Chondrocyte (in vitro differentiated cells): Measurements from ENCODE around the gene TRPV4. TPM values are rescaled to one million over a fixed set of nuclear protein-coding genes. Genes with fewer than 3 reads are reported as not detected.

Experiments used
- DNase-seq: peaks from one replicate; pipeline ENCODE4 v3.0.0; 2021; ENCODE audit warnings: mixed read lengths, low spot score
- H3K27ac Mint-ChIP-seq: one replicate; pipeline ENCODE4 v1.8.0; 2021; ENCODE audit warnings: mild to moderate bottlenecking, moderate library complexity, mixed read lengths; ENCODE audit not compliant: unreplicated experiment
- H3K27me3 Mint-ChIP-seq: 2 replicates; pipeline ENCODE4 v1.8.0; 2021; ENCODE audit warnings: low read depth, mixed read lengths
- H3K36me3 Mint-ChIP-seq: 2 replicates; pipeline ENCODE4 v1.8.0; 2021; ENCODE audit warnings: low read depth, mixed read lengths
- H3K4me1 Mint-ChIP-seq: 2 replicates; pipeline ENCODE4 v1.8.0; 2021; ENCODE audit warnings: low read depth, mild to moderate bottlenecking, mixed read lengths
- H3K4me3 Mint-ChIP-seq: one replicate; pipeline ENCODE4 v1.8.0; 2021; ENCODE audit warnings: mild to moderate bottlenecking, moderate library complexity, mixed read lengths; ENCODE audit not compliant: unreplicated experiment
- H3K9me3 Mint-ChIP-seq: 2 replicates; pipeline ENCODE4 v1.8.0; 2021; ENCODE audit warnings: low read depth, mixed read lengths
- total RNA-seq: library from RNA; stranded (reverse); gene quantifications from 3 replicates; pipeline ENCODE4 v1.2.1, GENCODE V29; 2021
- TF ChIP-seq, protein P1 (sequence below): fragments of 200-600 bp; sonication (generic); IDR thresholded peaks from 2 replicates; pipeline ENCODE4 v1.5.0; 2021; ENCODE audit warnings: antibody characterized with exemption, mild to moderate bottlenecking, moderate library complexity

Gene TRPV4
- total RNA-seq, 1 donor from 2014 or later: 2.2 TPM

DNA sequence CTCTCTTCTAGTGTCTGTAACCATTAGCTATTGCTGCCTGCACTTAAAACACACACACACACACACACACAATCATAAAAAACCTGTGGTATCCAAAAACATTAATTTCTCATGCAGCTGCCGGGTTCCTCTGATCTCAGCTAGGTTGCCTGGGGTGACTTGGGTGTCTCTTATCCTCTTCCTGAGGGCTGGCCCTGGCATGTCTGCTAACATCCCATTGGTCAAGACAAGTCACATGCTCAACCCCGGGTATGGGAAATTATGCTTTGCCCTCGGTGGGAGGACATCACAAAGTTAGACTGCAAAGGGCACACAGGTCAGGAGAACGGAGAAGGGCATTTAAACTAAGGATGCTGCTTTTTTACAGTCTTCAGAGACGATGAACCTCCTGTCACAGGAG, 55.7 kb downstream of the TRPV4 start:
- DNase-seq: peak; percentile 13
- Mint-ChIP-seq H3K27ac (no peak overlapping the region), H3K4me1 (no peaks in the 10 kb centered on the region), H3K9me3 (peaks cover 4% of the 10 kb centered on the region), H3K27me3 (peaks cover 3% of the 10 kb centered on the region), H3K36me3 (peaks cover 2% of the 10 kb centered on the region), H3K4me3 (no peak overlapping the region)
- TF ChIP-seq, protein P1, sequence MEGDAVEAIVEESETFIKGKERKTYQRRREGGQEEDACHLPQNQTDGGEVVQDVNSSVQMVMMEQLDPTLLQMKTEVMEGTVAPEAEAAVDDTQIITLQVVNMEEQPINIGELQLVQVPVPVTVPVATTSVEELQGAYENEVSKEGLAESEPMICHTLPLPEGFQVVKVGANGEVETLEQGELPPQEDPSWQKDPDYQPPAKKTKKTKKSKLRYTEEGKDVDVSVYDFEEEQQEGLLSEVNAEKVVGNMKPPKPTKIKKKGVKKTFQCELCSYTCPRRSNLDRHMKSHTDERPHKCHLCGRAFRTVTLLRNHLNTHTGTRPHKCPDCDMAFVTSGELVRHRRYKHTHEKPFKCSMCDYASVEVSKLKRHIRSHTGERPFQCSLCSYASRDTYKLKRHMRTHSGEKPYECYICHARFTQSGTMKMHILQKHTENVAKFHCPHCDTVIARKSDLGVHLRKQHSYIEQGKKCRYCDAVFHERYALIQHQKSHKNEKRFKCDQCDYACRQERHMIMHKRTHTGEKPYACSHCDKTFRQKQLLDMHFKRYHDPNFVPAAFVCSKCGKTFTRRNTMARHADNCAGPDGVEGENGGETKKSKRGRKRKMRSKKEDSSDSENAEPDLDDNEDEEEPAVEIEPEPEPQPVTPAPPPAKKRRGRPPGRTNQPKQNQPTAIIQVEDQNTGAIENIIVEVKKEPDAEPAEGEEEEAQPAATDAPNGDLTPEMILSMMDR: no peak

DNA sequence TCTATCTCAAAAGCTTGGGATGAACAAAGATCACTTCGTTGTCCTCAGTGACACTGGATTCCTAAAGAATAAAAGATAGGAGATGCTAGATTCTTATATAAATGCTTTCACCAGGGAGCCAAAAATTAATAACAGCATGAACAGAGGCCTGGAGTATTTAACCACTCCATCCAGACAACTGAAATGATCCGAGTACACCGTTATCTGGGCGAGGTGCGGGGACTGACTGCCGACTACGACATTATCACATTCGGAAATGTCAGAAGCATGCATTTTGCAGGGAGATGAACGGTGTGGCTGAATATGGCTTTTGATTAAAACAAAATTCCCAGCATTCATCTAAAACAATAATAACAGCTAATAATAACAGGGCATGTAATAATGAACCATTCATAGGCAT, 56.6 kb downstream of the TRPV4 start:
- peak; percentile 13 for DNase-seq

DNA sequence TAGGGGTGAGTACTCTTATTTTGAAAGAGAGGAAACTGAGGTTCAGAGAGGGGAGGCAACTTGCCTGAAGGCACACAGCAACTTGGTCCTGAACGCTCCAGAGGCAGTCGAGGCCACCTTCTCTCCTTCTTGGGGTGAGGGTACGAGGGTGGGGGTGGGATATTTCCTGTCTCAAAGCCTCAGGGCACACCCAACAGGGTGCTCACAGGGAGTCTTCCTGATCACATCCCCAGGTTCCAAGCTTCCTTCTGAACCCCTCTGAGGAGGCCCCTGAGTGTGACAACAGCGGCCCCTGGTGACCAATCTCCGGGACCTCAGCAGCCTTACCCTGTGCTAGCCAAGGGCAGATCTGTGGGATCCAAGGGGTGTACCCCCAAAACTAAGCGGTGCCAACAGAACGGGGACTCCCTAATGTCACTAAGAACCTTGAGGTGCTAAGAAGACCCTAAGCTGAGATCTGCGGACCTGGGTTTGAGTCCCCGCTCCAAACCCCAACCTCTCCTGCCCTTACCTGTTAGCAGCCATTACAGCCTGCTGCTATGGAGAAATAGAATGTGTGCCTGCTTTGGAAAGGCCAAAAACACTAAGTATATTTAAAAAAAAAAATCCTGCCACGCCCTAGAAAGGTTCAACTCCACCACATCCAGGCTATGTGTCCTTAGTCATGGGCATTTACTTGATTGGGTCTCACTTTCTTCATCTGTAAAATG, 57.9 kb downstream of the TRPV4 start:
- TF ChIP-seq, protein P1: peak; percentile 96
- Mint-ChIP-seq H3K9me3 (peaks cover 4% of the 10 kb centered on the region), H3K27ac (no peak overlapping the region), H3K4me1 (no peaks in the 10 kb centered on the region), H3K4me3 (no peak overlapping the region), H3K27me3 (peaks cover 3% of the 10 kb centered on the region), H3K36me3 (peaks cover 2% of the 10 kb centered on the region)
- DNase-seq: peak; percentile 77

More for the DNA sequence above, 56.6 kb downstream of the TRPV4 start:
- Mint-ChIP-seq H3K27ac (no peak overlapping the region), H3K27me3 (peaks cover 3% of the 10 kb centered on the region), H3K9me3 (peaks cover 4% of the 10 kb centered on the region), H3K4me3 (no peak overlapping the region), H3K36me3 (peaks cover 2% of the 10 kb centered on the region), H3K4me1 (no peaks in the 10 kb centered on the region)
- TF ChIP-seq, protein P1: no peak

- no peak overlapping the region for H3K4me3 Mint-ChIP-seq
- no peaks in the 10 kb centered on the region for H3K9me3 Mint-ChIP-seq
- no peaks in the 10 kb centered on the region for H3K4me1 Mint-ChIP-seq
- no peaks in the 10 kb centered on the region for H3K36me3 Mint-ChIP-seq
- TF ChIP-seq, protein P1: no peak
- peaks cover 3% of the 10 kb centered on the region for H3K27me3 Mint-ChIP-seq
- no peak overlapping the region for H3K27ac Mint-ChIP-seq
- DNase-seq: peak; percentile 72
These were observed 59.7 kb downstream of the TRPV4 start for GRCh38 chr12:109773384-109774011.

- TF ChIP-seq, protein P1: no peak
- H3K27me3 Mint-ChIP-seq: peaks cover 3% of the 10 kb centered on the region
- H3K27ac Mint-ChIP-seq: no peak overlapping the region
- DNase-seq: peak; percentile 64
- no peaks in the 10 kb centered on the region for H3K36me3 Mint-ChIP-seq
- H3K9me3 Mint-ChIP-seq: no peaks in the 10 kb centered on the region
- H3K4me1 Mint-ChIP-seq: no peaks in the 10 kb centered on the region
- no peak overlapping the region for H3K4me3 Mint-ChIP-seq
These were observed 60.4 kb downstream of the TRPV4 start for GRCh38 chr12:109772622-109773321.
